HL-60/S4 treated with phorbol 12-myristate 13-acetate at 8.2 ng/mL for 4 days and 3 days (cell line): ENCODE measurements around the gene SHC1.

ENCODE experiments used
- in situ Hi-C: fragments of 300-500 bp; cut with MboI; formaldehyde crosslinking; loops from 2 replicates; pipeline ENCODE4 v1.15.0; 2022; ENCODE audit warnings: low sequenced_read_pairs

The SHC1 gene

DNA sequence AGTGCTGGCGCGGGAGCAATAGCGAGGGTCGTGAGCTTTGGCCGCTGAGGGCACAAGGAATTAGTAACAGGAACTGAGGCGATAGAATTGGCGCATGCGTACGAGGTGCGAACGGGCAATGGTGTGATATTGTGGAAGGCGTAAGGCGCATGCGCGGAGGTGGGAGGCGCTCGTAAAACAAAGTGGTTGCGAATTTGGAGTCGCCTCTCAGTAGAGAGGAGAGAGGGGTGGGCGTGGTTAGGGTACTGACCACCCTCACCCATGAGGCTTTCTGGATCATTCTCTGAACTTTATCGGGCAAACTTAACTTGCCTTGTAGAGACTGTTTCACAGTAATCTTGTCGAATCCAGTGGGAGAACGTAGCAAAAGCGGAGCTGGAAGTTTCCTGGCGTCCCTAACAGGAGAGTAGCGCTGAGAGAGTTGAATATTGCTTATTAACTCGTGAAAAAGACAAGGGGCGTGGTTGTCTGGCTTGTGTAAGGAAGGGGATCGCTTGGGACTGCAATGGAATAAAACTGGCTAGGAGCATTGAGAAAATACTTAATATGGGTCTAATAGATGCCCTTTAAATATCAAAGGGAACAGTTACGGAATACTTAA, 4.4 kb upstream of the SHC1 start:
- in situ Hi-C loops: no loop called here

GRCh38 chr1:154974102-154974807, 3.7 kb upstream of the SHC1 start, which contains the start of gene CKS1B:
Gene CKS1B, plus strand, starts transcription at chr1:154974681. Its CDS starts 65 bp downstream, at chr1:154974746.
- in situ Hi-C loops: no loop called here

- in situ Hi-C loops: no loop called here
These were observed 3.0 kb upstream of the SHC1 start for GRCh38 chr1:154973344-154974101.

DNA sequence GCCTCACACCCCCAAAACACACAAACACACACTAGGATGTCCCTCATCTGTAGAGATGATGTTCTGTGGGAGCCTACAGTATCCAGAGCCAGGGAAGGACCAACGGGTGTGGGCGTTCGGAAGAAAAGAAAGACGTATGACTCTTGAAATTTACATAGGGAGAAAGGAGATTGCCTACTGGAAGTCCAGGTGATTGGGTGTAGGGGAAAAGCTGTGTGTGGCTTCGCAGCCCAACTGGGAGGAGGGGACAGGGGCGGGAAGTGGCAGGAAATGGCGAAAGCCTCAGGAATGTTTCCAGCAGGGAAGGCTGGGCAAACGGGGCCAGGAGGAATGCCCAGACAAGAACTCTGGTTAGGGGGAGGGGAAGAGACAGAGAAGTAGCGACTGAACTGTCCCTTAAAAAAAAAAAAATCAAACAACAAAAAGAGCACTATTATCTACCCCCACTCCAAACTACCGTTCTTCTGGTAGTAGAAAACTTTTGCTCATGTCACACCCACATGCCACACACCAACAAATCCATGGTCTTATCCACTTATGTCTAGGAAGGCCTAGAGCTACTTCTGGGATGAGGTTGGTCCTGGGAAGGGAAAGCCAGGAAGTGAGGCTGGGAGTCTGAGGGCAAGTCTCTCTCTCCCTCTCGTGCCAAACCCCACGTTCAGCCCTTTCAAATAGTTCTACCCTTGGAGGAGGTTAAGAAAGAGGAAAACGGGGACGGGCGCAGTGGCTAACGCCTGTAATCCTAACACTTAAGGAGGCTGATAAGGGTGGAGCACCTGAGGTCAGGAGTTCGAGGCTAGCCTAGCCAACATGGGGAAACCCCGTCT, 2.2 kb upstream of the SHC1 start:
- in situ Hi-C loops: no loop called here

DNA sequence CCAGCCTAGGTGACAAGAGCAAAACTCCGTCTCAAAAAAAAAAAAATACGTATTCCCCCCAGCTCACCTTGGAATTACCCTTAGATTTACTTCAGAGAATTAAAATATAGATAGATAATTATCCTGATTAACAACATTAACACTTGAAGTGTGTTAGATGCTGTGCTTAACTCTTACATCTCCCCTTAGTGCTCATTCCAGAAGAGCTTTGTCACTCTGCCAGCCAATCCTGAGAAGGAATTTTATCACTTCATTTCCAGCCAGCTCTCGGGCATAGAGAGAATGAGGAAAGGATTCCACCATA, 1.6 kb upstream of the SHC1 start:
- in situ Hi-C loops: no loop called here

- in situ Hi-C loops: no loop called here
These were observed 923 bp upstream of the SHC1 start for GRCh38 chr1:154971341-154971998.

DNA sequence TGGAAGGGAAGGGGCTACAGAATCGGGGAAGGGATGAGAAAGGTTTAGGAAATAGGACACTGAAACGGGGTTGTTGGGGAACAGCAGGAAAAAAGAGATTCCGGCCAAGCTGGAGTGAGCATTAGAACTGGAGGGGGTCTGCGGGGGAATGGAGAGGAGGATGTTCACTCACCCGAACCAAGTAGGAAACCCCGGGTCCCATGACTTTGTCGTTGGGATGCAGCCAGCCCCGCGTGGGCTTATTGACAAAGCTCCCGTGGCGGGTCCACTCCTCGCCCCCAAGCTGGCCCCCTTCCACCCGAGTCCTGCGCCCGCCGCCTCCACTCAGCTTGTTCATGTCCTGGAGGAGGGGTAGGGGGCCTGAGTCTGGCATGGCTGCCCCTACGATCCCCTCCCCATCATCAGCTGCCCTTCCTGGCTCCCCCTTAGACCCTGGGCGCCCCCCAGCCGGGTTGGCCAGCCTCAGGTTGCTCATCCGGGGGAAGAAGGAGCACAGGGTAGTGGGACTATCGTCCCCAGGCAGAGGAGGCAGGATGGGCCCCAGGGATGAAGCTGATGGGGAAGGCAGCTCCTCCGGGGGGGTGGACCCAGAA, 591 bp downstream of the SHC1 start:
- in situ Hi-C loops: no loop called here

DNA sequence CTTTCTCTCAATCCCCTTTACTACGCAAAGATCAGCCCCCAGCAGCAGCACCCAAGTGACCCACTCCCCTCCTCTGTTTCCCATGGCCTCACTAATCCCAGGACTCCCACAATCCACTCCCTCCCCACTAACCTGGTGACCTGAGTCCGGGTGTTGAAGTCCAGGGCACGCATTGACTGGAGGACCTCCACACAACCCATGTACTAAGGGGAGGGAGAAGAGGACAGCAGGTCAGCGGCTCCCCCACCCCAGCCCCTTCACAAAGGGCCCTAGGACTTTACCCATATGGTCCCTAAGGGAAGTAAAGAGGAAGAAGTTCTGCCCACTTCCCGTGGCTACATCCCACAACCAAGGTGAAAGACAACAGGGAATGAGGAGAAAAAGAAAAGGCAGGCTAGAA, 1.3 kb downstream of the SHC1 start:
- in situ Hi-C loops: no loop called here

DNA sequence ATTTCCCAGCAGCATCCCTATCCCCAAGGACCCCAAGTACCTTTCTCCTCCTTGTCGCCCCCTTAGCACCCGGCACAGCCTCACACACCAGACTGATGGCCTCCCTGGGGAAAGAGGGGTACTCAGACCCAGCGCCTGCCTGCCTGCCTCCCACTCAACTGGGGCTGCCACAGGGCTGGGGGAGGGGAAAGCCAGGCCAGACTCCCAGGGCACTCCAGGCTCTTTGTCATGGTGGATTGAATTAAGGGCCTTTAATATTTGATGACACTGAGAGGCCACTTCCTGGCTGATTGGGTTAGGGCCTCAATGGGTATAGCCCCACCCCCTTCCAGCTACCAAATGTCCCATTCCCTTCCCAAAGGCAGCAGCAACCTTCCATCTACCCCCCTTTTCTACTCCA, 1.8 kb downstream of the SHC1 start:
- in situ Hi-C loops: no loop called here

DNA sequence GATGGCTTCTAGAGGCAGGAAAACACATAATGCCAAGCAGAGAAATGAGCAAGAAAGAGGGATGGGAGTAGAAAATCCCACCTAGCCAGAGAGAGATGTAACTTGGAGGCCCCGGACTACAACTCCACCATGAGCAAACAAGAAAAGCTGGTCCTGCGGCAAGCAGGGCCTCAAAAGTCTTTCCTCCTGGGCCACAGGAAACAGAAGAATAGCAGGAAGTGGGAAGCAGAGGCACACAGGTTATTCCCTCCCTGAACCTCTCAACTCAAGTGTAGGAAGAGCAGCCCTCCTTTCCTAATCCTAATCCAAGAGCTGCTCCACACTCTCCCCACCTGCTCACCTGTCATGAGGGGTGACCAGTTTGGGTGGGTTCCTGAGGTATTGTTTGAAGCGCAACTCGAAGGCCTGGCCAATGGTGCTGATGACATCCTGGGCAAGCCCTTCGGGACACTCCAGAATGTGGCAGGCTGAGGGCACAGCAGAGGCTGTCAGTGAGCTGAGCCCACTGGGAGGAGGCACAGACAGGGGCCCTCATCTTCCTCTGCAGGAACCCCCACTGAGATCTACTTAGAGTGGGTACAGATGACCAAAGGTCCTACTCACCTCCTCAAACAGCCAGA, 3.1 kb downstream of the SHC1 start:
- in situ Hi-C loops: no loop called here

DNA sequence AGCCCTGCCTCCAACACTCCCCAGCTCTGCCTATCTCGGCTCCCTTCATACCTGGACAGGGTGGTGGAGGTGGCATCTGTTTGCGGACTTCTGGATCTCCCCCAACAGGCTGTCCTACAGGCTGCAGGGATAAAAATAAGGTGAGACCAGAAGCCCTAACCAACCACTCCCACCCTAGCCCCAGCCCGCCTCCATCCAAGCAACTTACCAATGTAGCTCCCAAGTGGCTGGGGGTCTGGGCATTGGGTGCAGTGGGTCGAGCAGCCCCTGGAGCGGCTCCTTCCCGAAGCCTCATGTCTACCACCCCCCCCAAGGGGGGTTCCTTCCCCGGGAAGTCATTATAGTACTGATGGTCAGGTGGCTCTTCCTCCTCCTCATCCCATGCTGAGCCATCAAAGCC, 4.4 kb downstream of the SHC1 start:
- in situ Hi-C loops: no loop called here

DNA sequence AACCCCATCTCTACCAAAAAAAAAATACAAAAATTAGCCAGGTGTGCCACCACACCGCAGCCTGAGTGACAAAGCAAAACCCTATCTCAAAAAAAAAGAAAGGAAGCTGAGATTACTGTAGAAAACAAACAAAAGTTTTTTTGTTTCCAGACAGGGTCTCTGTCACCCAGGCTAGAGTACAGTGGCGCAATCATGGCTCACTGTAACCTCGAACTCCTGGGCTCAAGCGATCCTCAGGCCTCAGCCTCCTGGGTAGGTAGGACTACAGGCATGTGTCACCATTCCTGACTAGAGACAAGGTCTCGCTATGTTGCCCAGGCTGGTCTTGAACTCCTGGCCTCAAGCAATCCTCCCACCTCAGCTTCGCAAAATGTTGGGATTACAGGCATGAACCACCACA, 6.2 kb downstream of the SHC1 start:
- in situ Hi-C loops: no loop called here

DNA sequence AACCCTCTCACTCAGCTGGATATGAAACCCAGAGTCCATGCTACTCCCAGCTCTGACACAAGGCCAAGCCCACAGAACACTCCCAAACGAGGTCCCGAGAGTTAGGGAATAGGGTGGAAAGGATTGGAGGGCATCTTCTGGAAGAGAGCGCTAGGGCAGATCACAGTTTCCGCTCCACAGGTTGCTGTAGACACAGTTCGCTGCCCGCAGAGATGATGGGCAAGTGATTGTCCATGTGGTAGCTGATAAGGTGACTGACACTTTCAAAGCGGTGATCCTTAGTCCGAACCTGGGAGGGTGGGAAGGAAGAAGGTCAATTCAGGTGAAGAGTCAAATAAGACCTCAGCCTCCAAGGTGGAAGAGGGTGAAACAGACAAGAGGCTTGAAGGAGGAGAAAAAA, 6.9 kb downstream of the SHC1 start:
- in situ Hi-C loops: no loop called here

DNA sequence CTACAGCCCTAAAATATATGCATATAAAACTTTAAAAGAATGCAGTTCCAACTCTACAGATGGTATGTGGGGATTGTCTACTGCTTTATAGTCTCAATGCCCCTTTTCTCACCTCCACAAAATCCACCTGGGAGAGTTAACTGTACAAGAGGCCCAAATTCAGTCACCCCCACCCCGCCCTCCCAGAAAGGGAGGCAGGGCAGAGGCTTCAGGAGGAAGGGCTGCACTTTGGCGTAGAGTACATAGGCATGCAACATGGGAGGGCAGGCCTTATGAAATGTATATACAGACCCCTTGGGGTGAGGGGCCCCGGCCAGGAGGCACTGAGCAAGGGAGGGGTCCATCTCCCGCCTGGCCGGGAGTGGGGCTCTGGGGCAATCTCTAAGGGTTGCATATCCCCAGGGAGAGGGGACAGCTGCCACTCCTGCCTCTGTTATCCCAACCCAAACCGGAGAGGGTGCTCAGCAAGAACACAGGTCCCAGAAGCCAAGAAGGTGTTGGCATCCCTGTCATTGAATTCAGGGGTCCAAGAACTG, 7.7 kb downstream of the SHC1 start:
- in situ Hi-C loops: no loop called here

- in situ Hi-C loops: no loop called here
These were observed 8.3 kb downstream of the SHC1 start for GRCh38 chr1:154962156-154962749.

GRCh38 chr1:154961207-154962155, 9.1 kb downstream of the SHC1 start, which contains the start of gene PYGO2:
Gene PYGO2, minus strand, starts transcription at chr1:154961782. Its CDS starts 206 bp downstream, at chr1:154961576.
- in situ Hi-C loops: no loop called here

DNA sequence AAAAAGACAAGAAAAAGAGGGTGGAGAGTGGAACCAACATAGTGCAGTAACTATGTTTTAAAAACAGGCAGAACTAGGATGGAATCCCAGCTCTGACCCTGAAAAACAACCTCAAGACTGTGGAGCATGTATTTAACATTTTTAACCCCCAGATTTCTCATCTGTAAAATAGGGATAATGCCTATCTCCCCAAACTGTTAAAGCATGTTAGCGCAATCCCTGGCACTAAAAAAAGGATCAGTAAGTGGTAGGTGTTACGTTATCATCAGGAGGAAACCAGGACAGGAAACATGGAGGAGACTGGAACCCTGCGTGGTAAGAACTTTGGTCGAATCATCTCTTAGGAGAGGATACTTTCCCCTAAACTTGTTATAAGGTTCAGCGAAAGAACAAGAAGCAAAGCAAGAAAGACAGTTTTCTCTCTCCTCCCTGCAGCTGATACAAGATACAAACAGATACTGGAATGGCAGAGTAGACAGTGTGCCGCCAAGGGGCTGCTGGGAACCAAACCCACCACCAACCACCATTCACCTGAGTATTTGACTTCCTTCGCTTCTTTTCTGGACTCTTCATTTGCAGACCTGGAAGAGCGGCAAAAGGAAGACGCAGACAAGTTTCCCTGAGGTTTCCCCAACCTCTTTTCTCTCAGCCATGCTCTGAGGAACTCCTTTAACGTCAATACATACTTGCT, 10.0 kb downstream of the SHC1 start:
- in situ Hi-C loops: no loop called here

GRCh38 chr1:154959426-154959780, 11.1 kb downstream of the SHC1 start:
- in situ Hi-C loops: no loop called here
